BLaER1 (cell line): ENCODE measurements around the gene ACACA.
A peak's percentile ranks its signal among the peaks of the same experiment; 100 is the strongest.

Experiments
- H3K27ac ChIP-seq: shearing (Covaris generic); formaldehyde crosslinking; 2 replicates; pipeline ENCODE4 v1.8.1; 2022
- H3K27me3 ChIP-seq: shearing (Covaris generic); formaldehyde crosslinking; 2 replicates; pipeline ENCODE4 v1.8.1; 2022
- H3K36me3 ChIP-seq: shearing (Covaris generic); formaldehyde crosslinking; 2 replicates; pipeline ENCODE4 v1.8.1; 2022
- H3K4me1 ChIP-seq: shearing (Covaris generic); formaldehyde crosslinking; 2 replicates; pipeline ENCODE4 v1.8.1; 2022
- H3K4me2 ChIP-seq: shearing (Covaris generic); formaldehyde crosslinking; 2 replicates; pipeline ENCODE4 v1.8.1; 2022
- H3K4me3 ChIP-seq: shearing (Covaris generic); formaldehyde crosslinking; 2 replicates; pipeline ENCODE4 v1.8.1; 2022
- H3K9ac ChIP-seq: shearing (Covaris generic); formaldehyde crosslinking; 2 replicates; pipeline ENCODE4 v1.8.1; 2022
- H3K9me3 ChIP-seq: shearing (Covaris generic); formaldehyde crosslinking; 2 replicates; pipeline ENCODE4 v1.8.1; 2022
- H4K20me1 ChIP-seq: shearing (Covaris generic); formaldehyde crosslinking; 2 replicates; pipeline ENCODE4 v1.8.1; 2022
- Cebpa-rat ChIP-seq: shearing (Covaris generic); IDR thresholded peaks from 2 replicates; pipeline ENCODE4 v1.8.1; 2022

The ACACA gene

GRCh38 chr17:37059493-37059892 lies 347.1 kb downstream of the ACACA start:
- no peak overlapping the region for H3K4me3 ChIP-seq
- H3K27ac ChIP-seq = no peak overlapping the region
- no peak for TF ChIP-seq Cebpa-rat
- peaks cover 41% of the 10 kb centered on the region for H3K36me3 ChIP-seq
- peaks cover 7% of the 10 kb centered on the region; the same call in 1 of the 2 replicates for H4K20me1 ChIP-seq
- H3K4me2 ChIP-seq = no peak overlapping the region
- no peaks in the 10 kb centered on the region for H3K4me1 ChIP-seq
- H3K27me3 ChIP-seq = no peaks in the 10 kb centered on the region
- no peaks in the 10 kb centered on the region for H3K9me3 ChIP-seq
- no peak overlapping the region for H3K9ac ChIP-seq

- no peak overlapping the region for H3K9ac ChIP-seq
- H3K4me3 ChIP-seq = no peak overlapping the region
- H3K27me3 ChIP-seq = no peaks in the 10 kb centered on the region
- no peak for TF ChIP-seq Cebpa-rat
- no peak overlapping the region for H3K27ac ChIP-seq
- H3K9me3 ChIP-seq = no peaks in the 10 kb centered on the region
- no peaks in the 10 kb centered on the region for H3K4me1 ChIP-seq
- peaks cover 17% of the 10 kb centered on the region; the same call in 1 of the 2 replicates for H4K20me1 ChIP-seq
- H3K4me2 ChIP-seq = no peak overlapping the region
- peaks cover 59% of the 10 kb centered on the region for H3K36me3 ChIP-seq
Measured at GRCh38 chr17:37056622-37057021, 350.0 kb downstream of the ACACA start.

GRCh38 chr17:37054894-37055293 lies 351.7 kb downstream of the ACACA start:
- H3K27me3 ChIP-seq = no peaks in the 10 kb centered on the region
- H3K4me3 ChIP-seq = no peak overlapping the region
- H3K27ac ChIP-seq = no peak overlapping the region
- H3K9me3 ChIP-seq = no peaks in the 10 kb centered on the region
- no peak for TF ChIP-seq Cebpa-rat
- no peak overlapping the region for H3K4me2 ChIP-seq
- no peak overlapping the region for H3K9ac ChIP-seq
- H3K4me1 ChIP-seq = no peaks in the 10 kb centered on the region
- H3K36me3 ChIP-seq = peaks cover 76% of the 10 kb centered on the region
- H4K20me1 ChIP-seq = peaks cover 20% of the 10 kb centered on the region

- peaks cover 39% of the 10 kb centered on the region for H4K20me1 ChIP-seq
- H3K36me3 ChIP-seq = peaks cover 78% of the 10 kb centered on the region
- TF ChIP-seq Cebpa-rat = no peak
- no peaks in the 10 kb centered on the region for H3K27me3 ChIP-seq
- no peaks in the 10 kb centered on the region for H3K9me3 ChIP-seq
- no peak overlapping the region for H3K4me2 ChIP-seq
- H3K4me1 ChIP-seq = no peaks in the 10 kb centered on the region
- H3K9ac ChIP-seq = no peak overlapping the region
- no peak overlapping the region for H3K4me3 ChIP-seq
- no peak overlapping the region for H3K27ac ChIP-seq
Measured at GRCh38 chr17:37052450-37052849, 354.2 kb downstream of the ACACA start.

GRCh38 chr17:37051833-37052232 lies 354.8 kb downstream of the ACACA start:
- no peak for TF ChIP-seq Cebpa-rat
- no peaks in the 10 kb centered on the region for H3K4me1 ChIP-seq
- no peaks in the 10 kb centered on the region for H3K27me3 ChIP-seq
- no peaks in the 10 kb centered on the region for H3K9me3 ChIP-seq
- no peak overlapping the region for H3K4me3 ChIP-seq
- peaks cover 72% of the 10 kb centered on the region for H3K36me3 ChIP-seq
- no peak overlapping the region for H3K27ac ChIP-seq
- peaks cover 45% of the 10 kb centered on the region for H4K20me1 ChIP-seq
- no peak overlapping the region for H3K4me2 ChIP-seq
- H3K9ac ChIP-seq = no peak overlapping the region

GRCh38 chr17:37051381-37051780 lies 355.3 kb downstream of the ACACA start:
- Histone ChIP-seq H3K27me3 (no peaks in the 10 kb centered on the region), H3K27ac (no peak overlapping the region), H3K4me3 (no peak overlapping the region), H3K36me3 (peaks cover 71% of the 10 kb centered on the region), H4K20me1 (peaks cover 50% of the 10 kb centered on the region), H3K9ac (no peak overlapping the region), H3K9me3 (no peaks in the 10 kb centered on the region), H3K4me1 (no peaks in the 10 kb centered on the region), H3K4me2 (no peak overlapping the region)
- TF ChIP-seq Cebpa-rat = no peak

GRCh38 chr17:37050920-37051319 lies 355.7 kb downstream of the ACACA start:
- no peaks in the 10 kb centered on the region for H3K9me3 ChIP-seq
- no peaks in the 10 kb centered on the region for H3K4me1 ChIP-seq
- H3K9ac ChIP-seq = no peak overlapping the region
- H3K4me3 ChIP-seq = no peak overlapping the region
- H3K27me3 ChIP-seq = no peaks in the 10 kb centered on the region
- H3K36me3 ChIP-seq = peaks cover 71% of the 10 kb centered on the region
- H3K27ac ChIP-seq = no peak overlapping the region
- no peak for TF ChIP-seq Cebpa-rat
- no peak overlapping the region for H3K4me2 ChIP-seq
- peaks cover 55% of the 10 kb centered on the region for H4K20me1 ChIP-seq

- H3K9me3 ChIP-seq = no peaks in the 10 kb centered on the region
- H3K36me3 ChIP-seq = peaks cover 60% of the 10 kb centered on the region
- TF ChIP-seq Cebpa-rat = no peak
Measured at GRCh38 chr17:37048811-37049210, 357.8 kb downstream of the ACACA start.

GRCh38 chr17:37047631-37048104 lies 359.0 kb downstream of the ACACA start:
- Histone ChIP-seq H3K4me1 (peaks cover 24% of the 10 kb centered on the region), H3K9me3 (no peaks in the 10 kb centered on the region), H3K4me3 (no peak overlapping the region), H3K27ac (no peak overlapping the region), H4K20me1 (peaks cover 59% of the 10 kb centered on the region), H3K27me3 (no peaks in the 10 kb centered on the region), H3K36me3 (peaks cover 57% of the 10 kb centered on the region), H3K9ac (no peak overlapping the region), H3K4me2 (no peak overlapping the region)
- no peak for TF ChIP-seq Cebpa-rat

More at GRCh38 chr17:37048811-37049210, 357.8 kb downstream of the ACACA start:
- Histone ChIP-seq H3K4me3 (no peak overlapping the region), H3K9ac (no peak overlapping the region), H3K27me3 (no peaks in the 10 kb centered on the region), H3K4me2 (no peak overlapping the region), H3K27ac (no peak overlapping the region), H3K4me1 (peaks cover 20% of the 10 kb centered on the region), H4K20me1 (peaks cover 59% of the 10 kb centered on the region)

GRCh38 chr17:37045351-37045922 lies 361.2 kb downstream of the ACACA start:
- Histone ChIP-seq H3K4me1 (peaks cover 24% of the 10 kb centered on the region), H3K9ac (peak overlapping the region; percentile 13; the same call in 1 of the 2 replicates), H3K36me3 (peaks cover 37% of the 10 kb centered on the region), H3K4me2 (peak overlapping the region; percentile 59), H3K9me3 (no peaks in the 10 kb centered on the region), H3K4me3 (no peak overlapping the region), H4K20me1 (peaks cover 55% of the 10 kb centered on the region), H3K27ac (no peak overlapping the region), H3K27me3 (no peaks in the 10 kb centered on the region)
- no peak for TF ChIP-seq Cebpa-rat
